HepG2 (cell line): Measurements from ENCODE around the gene ACOT8. TPM values are rescaled to one million over a fixed set of nuclear protein-coding genes. Genes with fewer than 3 reads are reported as not detected.
A peak's percentile ranks its signal among the peaks of the same experiment; 100 is the strongest.

Experiments used
- ELF4 ChIP-seq: sonication (generic); formaldehyde crosslinking; IDR thresholded peaks from 2 replicates; pipeline ENCODE4 v1.5.0; 2020; ENCODE audit warnings: missing genetic modification reagents, mild to moderate bottlenecking, moderate library complexity, borderline replicate concordance
- ERF ChIP-seq: IDR thresholded peaks from 2 replicates; pipeline ENCODE4 v1.6.1; 2018; ENCODE audit warnings: missing biosample characterization, missing genetic modification reagents
- FLYWCH1 ChIP-seq: sonication (generic); formaldehyde crosslinking; IDR thresholded peaks from 2 replicates; pipeline ENCODE4 v1.8.1; 2023; ENCODE audit warnings: mild to moderate bottlenecking, missing genetic modification reagents
- JDP2 ChIP-seq: sonication (generic); formaldehyde crosslinking; IDR thresholded peaks from 2 replicates; pipeline ENCODE4 v1.8.1; 2022; ENCODE audit warnings: missing genetic modification reagents, borderline replicate concordance
- KDM2A ChIP-seq: sonication (generic); formaldehyde crosslinking; IDR thresholded peaks from 2 replicates; pipeline ENCODE4 v1.4.0; 2020; ENCODE audit warnings: low read depth, missing genetic modification reagents, borderline replicate concordance
- KLF16 ChIP-seq, 2 experiments: sonication (generic) in 1 of 2; formaldehyde crosslinking in 1 of 2; IDR thresholded peaks; 2 replicates each; pipeline versions ENCODE4 v1.6.1 to v1.8.0; 2016 to 2023; ENCODE audit warnings: missing genetic modification reagents in 2 of 2, missing compliant biosample characterization in 1 of 2
- MAFK ChIP-seq, 2 experiments: IDR thresholded peaks in 1 of 2; conservative IDR thresholded peaks in 1 of 2; 2 replicates each; pipeline ENCODE4 v1.6.1; 2011; ENCODE audit warnings: improper control_type of control experiment in 2 of 2, low read length in 2 of 2
- MAZ ChIP-seq, 2 experiments: sonication (generic) in 1 of 2; formaldehyde crosslinking in 1 of 2; IDR thresholded peaks; 2 replicates each; pipeline versions ENCODE4 v1.5.0 to v1.6.1; 2012 to 2020; ENCODE audit warnings: low read depth in 2 of 2, mild to moderate bottlenecking in 2 of 2, borderline replicate concordance in 1 of 2, improper control_type of control experiment in 1 of 2, low read length in 1 of 2, missing genetic modification reagents in 1 of 2, moderate library complexity in 1 of 2
- NR2C2 ChIP-seq: sonication (generic); formaldehyde crosslinking; IDR thresholded peaks from 2 replicates; pipeline ENCODE4 v1.4.0; 2020; ENCODE audit warnings: missing genetic modification reagents, mild to moderate bottlenecking, moderate library complexity, borderline replicate concordance
- PLRG1 ChIP-seq: fragments of 450-650 bp; conservative IDR thresholded peaks from 2 replicates; pipeline ENCODE4 v1.6.1; 2016
- PREB ChIP-seq: sonication (generic); formaldehyde crosslinking; IDR thresholded peaks from 2 replicates; pipeline ENCODE4 v1.4.0; 2020; ENCODE audit warnings: missing genetic modification reagents
- RFXAP ChIP-seq: sonication (generic); formaldehyde crosslinking; IDR thresholded peaks from 2 replicates; pipeline ENCODE4 v1.4.0; 2020; ENCODE audit warnings: missing genetic modification reagents, borderline replicate concordance
- RNF2 ChIP-seq: fragments of 450-650 bp; conservative IDR thresholded peaks from 2 replicates; pipeline ENCODE4 v1.6.1; 2016; ENCODE audit warnings: low read depth
- THAP11 ChIP-seq: IDR thresholded peaks from 2 replicates; pipeline ENCODE4 v1.6.1; 2016; ENCODE audit warnings: missing biosample characterization, missing genetic modification reagents
- ZBTB7A ChIP-seq: sonication (generic); formaldehyde crosslinking; IDR thresholded peaks from 2 replicates; pipeline ENCODE4 v1.8.0; 2022; ENCODE audit warnings: mild to moderate bottlenecking, missing genetic modification reagents
- ZFY ChIP-seq: sonication (generic); formaldehyde crosslinking; IDR thresholded peaks from 2 replicates; pipeline ENCODE4 v1.4.0; 2020; ENCODE audit warnings: missing genetic modification reagents
- ZMYM3 ChIP-seq: sonication (generic); formaldehyde crosslinking; IDR thresholded peaks from 2 replicates; pipeline ENCODE4 v1.5.1; 2020; ENCODE audit warnings: mild to moderate bottlenecking, missing genetic modification reagents
- ZNF12 ChIP-seq: sonication (generic); formaldehyde crosslinking; IDR thresholded peaks from 2 replicates; pipeline ENCODE4 v1.5.0; 2020; ENCODE audit warnings: missing genetic modification reagents
- ZNF24 ChIP-seq: fragments of 450-650 bp; IDR thresholded peaks from 2 replicates; pipeline ENCODE4 v1.6.1; 2017; ENCODE audit warnings: antibody characterized with exemption, mild to moderate bottlenecking
- ZNF264 ChIP-seq: sonication (generic); formaldehyde crosslinking; IDR thresholded peaks from 2 replicates; pipeline ENCODE4 v1.4.0; 2020; ENCODE audit warnings: missing genetic modification reagents
- ZNF362 ChIP-seq: sonication (generic); formaldehyde crosslinking; IDR thresholded peaks from 2 replicates; pipeline ENCODE4 v1.4.0; 2020; ENCODE audit warnings: missing genetic modification reagents, mild to moderate bottlenecking, borderline replicate concordance
- ZNF615 ChIP-seq: sonication (generic); formaldehyde crosslinking; IDR thresholded peaks from 2 replicates; pipeline ENCODE4 v1.5.0; 2020; ENCODE audit warnings: mild to moderate bottlenecking, missing genetic modification reagents, borderline replicate concordance
- ZNF780A ChIP-seq: sonication (generic); formaldehyde crosslinking; IDR thresholded peaks from 2 replicates; pipeline ENCODE4 v1.8.0; 2022; ENCODE audit warnings: mild to moderate bottlenecking, missing genetic modification reagents, moderate library complexity
- ZSCAN25 ChIP-seq: sonication (generic); formaldehyde crosslinking; IDR thresholded peaks from 2 replicates; pipeline ENCODE4 v1.8.0; 2022; ENCODE audit warnings: mild to moderate bottlenecking, missing genetic modification reagents
- polyA plus RNA-seq, 8 experiments: library from polyadenylated mRNA; depleted of rRNA in 3 of 8; stranded (reverse) in 7 of 8; unstranded in 1 of 8; fragments of >200 nt; fragmentation: Illumina TruSeq in 4 of 8; extraction: Trizol in 4 of 8; gene quantifications; 2 replicates each; pipeline versions ENCODE4 v1.2.1 to v1.2.3, GENCODE V29; 2011 to 2016; ENCODE audit warnings: low read depth in 4 of 8, missing spikeins in 1 of 8, mixed read lengths in 1 of 8; ENCODE audit not compliant: insufficient read depth in 1 of 8
- total RNA-seq, 5 experiments: library from RNA; depleted of rRNA; stranded (reverse); fragments of >200 nt; fragmentation: Illumina TruSeq; extraction: Trizol; gene quantifications; 2 replicates each; pipeline ENCODE4 v1.2.3, GENCODE V29; 2016; ENCODE audit warnings: low read depth in 1 of 5
- TF ChIP-seq, protein P1 (sequence below): sonication (generic); formaldehyde crosslinking; IDR thresholded peaks from 2 replicates; pipeline ENCODE4 v1.5.1; 2020; ENCODE audit warnings: missing genetic modification reagents, mild to moderate bottlenecking, borderline replicate concordance

The ACOT8 gene
- total and polyA plus RNA-seq, 2 of the 13 experiments (the other 11 are each of a cell fraction or from before 2014, with no cell fraction given) = 31.4 to 45.5 TPM

GRCh38 chr20:45812157-45813005, 44.8 kb downstream of the ACOT8 start, which contains the start of gene UBE2C (continued):
- TF ChIP-seq, protein P1, sequence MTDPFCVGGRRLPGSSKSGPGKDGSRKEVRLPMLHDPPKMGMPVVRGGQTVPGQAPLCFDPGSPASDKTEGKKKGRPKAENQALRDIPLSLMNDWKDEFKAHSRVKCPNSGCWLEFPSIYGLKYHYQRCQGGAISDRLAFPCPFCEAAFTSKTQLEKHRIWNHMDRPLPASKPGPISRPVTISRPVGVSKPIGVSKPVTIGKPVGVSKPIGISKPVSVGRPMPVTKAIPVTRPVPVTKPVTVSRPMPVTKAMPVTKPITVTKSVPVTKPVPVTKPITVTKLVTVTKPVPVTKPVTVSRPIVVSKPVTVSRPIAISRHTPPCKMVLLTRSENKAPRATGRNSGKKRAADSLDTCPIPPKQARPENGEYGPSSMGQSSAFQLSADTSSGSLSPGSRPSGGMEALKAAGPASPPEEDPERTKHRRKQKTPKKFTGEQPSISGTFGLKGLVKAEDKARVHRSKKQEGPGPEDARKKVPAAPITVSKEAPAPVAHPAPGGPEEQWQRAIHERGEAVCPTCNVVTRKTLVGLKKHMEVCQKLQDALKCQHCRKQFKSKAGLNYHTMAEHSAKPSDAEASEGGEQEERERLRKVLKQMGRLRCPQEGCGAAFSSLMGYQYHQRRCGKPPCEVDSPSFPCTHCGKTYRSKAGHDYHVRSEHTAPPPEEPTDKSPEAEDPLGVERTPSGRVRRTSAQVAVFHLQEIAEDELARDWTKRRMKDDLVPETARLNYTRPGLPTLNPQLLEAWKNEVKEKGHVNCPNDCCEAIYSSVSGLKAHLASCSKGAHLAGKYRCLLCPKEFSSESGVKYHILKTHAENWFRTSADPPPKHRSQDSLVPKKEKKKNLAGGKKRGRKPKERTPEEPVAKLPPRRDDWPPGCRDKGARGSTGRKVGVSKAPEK (CRISPR knock-in tag) = 0 out of 2 replicates have a peak, but pooled peaks have one; percentile 33
- TF ChIP-seq RFXAP (CRISPR knock-in tag) = 0 out of 2 replicates have a peak, but pooled peaks have one; percentile 67
- 0 out of 2 replicates have a peak, but pooled peaks have one; percentile 29 for TF ChIP-seq THAP11 (CRISPR knock-in tag)
- TF ChIP-seq ZNF362 (CRISPR knock-in tag) = no peak
- peak; percentile 88 for TF ChIP-seq KDM2A (CRISPR knock-in tag)
- no peak for TF ChIP-seq ELF4 (CRISPR knock-in tag)
- TF ChIP-seq ZSCAN25 = no peak; the same call in 1 of the 2 replicates
- TF ChIP-seq ZFY (CRISPR knock-in tag) = peak; percentile 89
- no peak for TF ChIP-seq ZNF264 (CRISPR knock-in tag)
- peak in 1 of 2 experiments; percentile 40; a peak in 1 of 4 replicates for TF ChIP-seq KLF16 (CRISPR knock-in tag; IDR thresholded peaks at IDR 0.05)
- no peak for TF ChIP-seq ERF (CRISPR knock-in tag)
- no peak for TF ChIP-seq ZNF12 (CRISPR knock-in tag)
- 0 out of 2 replicates have a peak, but pooled peaks have one; percentile 30 for TF ChIP-seq ZMYM3 (CRISPR knock-in tag)
- peak; percentile 9; the same call in 1 of the 2 replicates for TF ChIP-seq NR2C2 (CRISPR knock-in tag)
- peak; percentile 95; the same call in 1 of the 2 replicates for TF ChIP-seq FLYWCH1 (CRISPR knock-in tag)
- TF ChIP-seq MAZ (IDR thresholded peaks at IDR 0.05; ENCODE audit: borderline replicate concordance, low read depth, low read length) = no peak
- no peak; the same call in 1 of the 2 replicates for TF ChIP-seq MAZ (CRISPR knock-in tag; IDR thresholded peaks at IDR 0.05; ENCODE audit: low read depth)
- TF ChIP-seq ZNF780A (CRISPR knock-in tag) = peak; percentile 92
- TF ChIP-seq PREB (CRISPR knock-in tag) = no peak
- TF ChIP-seq RNF2 = no peak
- no peak for TF ChIP-seq MAFK (conservative IDR thresholded peaks at IDR 0.05 in 1 of 2, IDR thresholded peaks at IDR 0.05 in 1 of 2; ENCODE audit: low read length in 2 of 2)
- no peak for TF ChIP-seq PLRG1
- TF ChIP-seq JDP2 = no peak
- TF ChIP-seq ZNF24 = no peak
- TF ChIP-seq ZNF615 = no peak
- TF ChIP-seq ZBTB7A = no peak
